GM21515 (cell line): Measurements from ENCODE around the gene E2F4.

Experiments used
- ATAC-seq: cut with Tn5 transposase; IDR thresholded peaks from one replicate; pipeline ENCODE4 v1.9.1; 2021; ENCODE audit not compliant: unreplicated experiment

Gene E2F4

GRCh38 chr16:67173323-67173722 lies 18.6 kb upstream of the E2F4 start:
- ATAC-seq: no peak

GRCh38 chr16:67173808-67174705 lies 17.9 kb upstream of the E2F4 start:
- no peak for ATAC-seq

GRCh38 chr16:67174706-67175231 lies 17.2 kb upstream of the E2F4 start:
- ATAC-seq: no peak

- ATAC-seq: no peak
Observed at GRCh38 chr16:67176662-67177061, 15.3 kb upstream of the E2F4 start.

GRCh38 chr16:67177743-67178699 lies 13.9 kb upstream of the E2F4 start:
- ATAC-seq: no peak

GRCh38 chr16:67179421-67180080 lies 12.4 kb upstream of the E2F4 start:
- no peak for ATAC-seq

GRCh38 chr16:67180166-67180565 lies 11.8 kb upstream of the E2F4 start:
- no peak for ATAC-seq

GRCh38 chr16:67181346-67181745 lies 10.6 kb upstream of the E2F4 start:
- ATAC-seq: no peak

GRCh38 chr16:67182288-67182687 lies 9.7 kb upstream of the E2F4 start:
- ATAC-seq: no peak

- no peak for ATAC-seq
Observed at GRCh38 chr16:67183284-67183626, 8.7 kb upstream of the E2F4 start.

- ATAC-seq: peak; percentile 91
Observed at GRCh38 chr16:67183627-67184452, 8.1 kb upstream of the E2F4 start, which contains the start of gene MATCAP1. Gene MATCAP1, minus strand, starts transcription at chr16:67183963. Its CDS starts 3,353 bp downstream, at chr16:67180610.

- ATAC-seq: peak; percentile 12
Observed at GRCh38 chr16:67184453-67184994, 7.4 kb upstream of the E2F4 start.

- no peak for ATAC-seq
Observed at GRCh38 chr16:67184995-67185650, 6.8 kb upstream of the E2F4 start.

GRCh38 chr16:67185651-67186134 lies 6.3 kb upstream of the E2F4 start:
- ATAC-seq: no peak

GRCh38 chr16:67186550-67186950 lies 5.4 kb upstream of the E2F4 start:
- ATAC-seq: no peak

- ATAC-seq: no peak
Observed at GRCh38 chr16:67187175-67187890, 4.6 kb upstream of the E2F4 start.

GRCh38 chr16:67188323-67188722 lies 3.6 kb upstream of the E2F4 start:
- no peak for ATAC-seq

- no peak for ATAC-seq
Observed at GRCh38 chr16:67188798-67189197, 3.2 kb upstream of the E2F4 start.
